Stimulated activated CD8-positive, alpha-beta memory T cell treated with anti-CD3 and anti-CD28 coated beads, Interleukin-12 subunit alpha, Interleukin-12 subunit beta, amount 100 ng/mL, for 1 hour (primary cell): Measurements from ENCODE around the gene WDR86.

Experiments
- DNase-seq: peaks from one replicate; pipeline ENCODE4 v3.0.0-alpha.2; 2020; ENCODE audit warnings: low read depth

Gene WDR86

GRCh38 chr7:151390598-151391357, 19.1 kb downstream of the WDR86 start:
- no peak for DNase-seq

- DNase-seq: no peak
These were observed 19.9 kb downstream of the WDR86 start for GRCh38 chr7:151389768-151390597.

GRCh38 chr7:151389096-151389767, 20.6 kb downstream of the WDR86 start:
- DNase-seq: no peak

- no peak for DNase-seq
These were observed 21.4 kb downstream of the WDR86 start for GRCh38 chr7:151388430-151388829.

GRCh38 chr7:151388007-151388297, 21.9 kb downstream of the WDR86 start:
- no peak for DNase-seq

- no peak for DNase-seq
These were observed 22.5 kb downstream of the WDR86 start for GRCh38 chr7:151387161-151388006.

- DNase-seq: no peak
These were observed 23.3 kb downstream of the WDR86 start for GRCh38 chr7:151386301-151387160.

- no peak for DNase-seq
These were observed 24.1 kb downstream of the WDR86 start for GRCh38 chr7:151385626-151386300.

- DNase-seq: no peak
These were observed 24.8 kb downstream of the WDR86 start for GRCh38 chr7:151384776-151385625.

GRCh38 chr7:151384352-151384697, 25.5 kb downstream of the WDR86 start:
- no peak for DNase-seq

GRCh38 chr7:151383638-151384351, 26.0 kb downstream of the WDR86 start:
- no peak for DNase-seq

GRCh38 chr7:151382079-151382885, 27.6 kb downstream of the WDR86 start:
- DNase-seq: no peak

- DNase-seq: peak; percentile 5
These were observed 28.3 kb downstream of the WDR86 start for GRCh38 chr7:151381348-151382078.

- no peak for DNase-seq
These were observed 28.8 kb downstream of the WDR86 start for GRCh38 chr7:151381098-151381347.

- no peak for DNase-seq
These were observed 29.4 kb downstream of the WDR86 start for GRCh38 chr7:151380199-151381097.

- no peak for DNase-seq
These were observed 30.2 kb downstream of the WDR86 start for GRCh38 chr7:151379534-151380198.
